H9 (cell line): ENCODE results near the gene COX7B. TPM values are rescaled to one million over a fixed set of nuclear protein-coding genes. Genes with fewer than 3 reads are reported as not detected.

Source experiments
- DNase-seq: peaks from one replicate; pipeline ENCODE4 v3.0.0-alpha.2; 2017
- H2AFZ ChIP-seq: one replicate; pipeline ENCODE4 v1.6.1; 2013; ENCODE audit warnings: mild to moderate bottlenecking, low read length, control low read depth, moderate library complexity
- H2AK5ac ChIP-seq: 2 replicates; pipeline ENCODE4 v1.6.1; 2013; ENCODE audit warnings: low read length, control low read depth, mixed read lengths; ENCODE audit not compliant: insufficient read length
- H2BK120ac ChIP-seq: one replicate; pipeline ENCODE4 v1.6.1; 2013; ENCODE audit warnings: low read depth, mild to moderate bottlenecking, low read length, control low read depth, inconsistent platforms; ENCODE audit not compliant: poor library complexity, severe bottlenecking
- H2BK12ac ChIP-seq: 2 replicates; pipeline ENCODE4 v1.6.1; 2013; ENCODE audit warnings: low read length, control low read depth, mixed read lengths, low read depth; ENCODE audit not compliant: insufficient read length
- H2BK15ac ChIP-seq: 2 replicates; pipeline ENCODE4 v1.6.1; 2013; ENCODE audit warnings: low read depth, low read length, control low read depth
- H2BK20ac ChIP-seq: one replicate; pipeline ENCODE4 v1.6.1; 2013; ENCODE audit warnings: low read depth, mild to moderate bottlenecking, low read length, control low read depth, inconsistent platforms; ENCODE audit not compliant: poor library complexity, severe bottlenecking
- H2BK5ac ChIP-seq: 2 replicates; pipeline ENCODE4 v1.6.1; 2013; ENCODE audit warnings: low read length, control low read depth, mixed read lengths; ENCODE audit not compliant: insufficient read length
- H3K14ac ChIP-seq: 2 replicates; pipeline ENCODE4 v1.6.1; 2013; ENCODE audit warnings: low read length, control low read depth; ENCODE audit not compliant: insufficient read depth
- H3K18ac ChIP-seq: 2 replicates; pipeline ENCODE4 v1.6.1; 2013; ENCODE audit warnings: low read depth, mild to moderate bottlenecking, mixed read lengths, low read length, control low read depth; ENCODE audit not compliant: insufficient read length
- H3K23ac ChIP-seq: 2 replicates; pipeline ENCODE4 v1.6.1; 2013; ENCODE audit warnings: low read length, control low read depth, mixed read lengths, low read depth; ENCODE audit not compliant: insufficient read length
- H3K23me2 ChIP-seq: 2 replicates; pipeline ENCODE4 v1.6.1; 2013; ENCODE audit warnings: low read depth, mild to moderate bottlenecking, mixed read lengths, low read length, control low read depth; ENCODE audit not compliant: insufficient read length, poor library complexity, severe bottlenecking
- H3K27ac ChIP-seq: 2 replicates; pipeline ENCODE4 v1.5.1; 2013; ENCODE audit warnings: low read length, control low read depth, mixed read lengths, low read depth; ENCODE audit not compliant: insufficient read length
- H3K27me3 ChIP-seq: 2 replicates; pipeline ENCODE4 v1.6.1; 2013; ENCODE audit warnings: low read length, control low read depth, inconsistent platforms; ENCODE audit not compliant: insufficient read depth
- H3K4ac ChIP-seq: 2 replicates; pipeline ENCODE4 v1.6.1; 2013; ENCODE audit warnings: low read depth, mild to moderate bottlenecking, control low read depth, inconsistent platforms, low read length, moderate library complexity
- H3K4me1 ChIP-seq: 2 replicates; pipeline ENCODE4 v1.6.1; 2013; ENCODE audit warnings: low read length, control low read depth, inconsistent platforms; ENCODE audit not compliant: insufficient read depth
- H3K4me2 ChIP-seq: 2 replicates; pipeline ENCODE4 v1.6.1; 2013; ENCODE audit warnings: low read length, control low read depth, mixed read lengths; ENCODE audit not compliant: insufficient read length, insufficient read depth
- H3K56ac ChIP-seq: 2 replicates; pipeline ENCODE4 v1.6.1; 2013; ENCODE audit warnings: low read depth, mild to moderate bottlenecking, mixed read lengths, low read length, control low read depth; ENCODE audit not compliant: insufficient read length
- H3K79me1 ChIP-seq: 2 replicates; pipeline ENCODE4 v1.6.1; 2013; ENCODE audit warnings: low read depth, mild to moderate bottlenecking, moderate library complexity, low read length, control low read depth, inconsistent platforms; ENCODE audit not compliant: insufficient read depth, poor library complexity, severe bottlenecking
- H3K79me2 ChIP-seq: 2 replicates; pipeline ENCODE4 v1.6.1; 2013; ENCODE audit warnings: low read length, control low read depth, inconsistent platforms; ENCODE audit not compliant: insufficient read depth
- H3K9ac ChIP-seq: 2 replicates; pipeline ENCODE4 v1.6.1; 2013; ENCODE audit warnings: low read length, control low read depth, mixed read lengths; ENCODE audit not compliant: insufficient read length; ENCODE audit errors: extremely low read depth
- H3K9me3 ChIP-seq: one replicate; pipeline ENCODE4 v1.6.1; 2013; ENCODE audit warnings: low read depth, low read length, inconsistent platforms; ENCODE audit not compliant: control insufficient read depth
- H3T11ph ChIP-seq: one replicate; pipeline ENCODE4 v1.6.1; 2013; ENCODE audit warnings: mild to moderate bottlenecking, low read length, control low read depth, inconsistent platforms
- H4K20me1 ChIP-seq: one replicate; pipeline ENCODE4 v1.6.1; 2013; ENCODE audit not compliant: control insufficient read depth, insufficient read length, insufficient read depth
- H4K5ac ChIP-seq: 2 replicates; pipeline ENCODE4 v1.6.1; 2013; ENCODE audit warnings: low read depth, mild to moderate bottlenecking, mixed read lengths, low read length, control low read depth; ENCODE audit not compliant: insufficient read length
- H4K8ac ChIP-seq: replicated peaks from 2 replicates; pipeline ENCODE4 v1.6.1; 2013; ENCODE audit warnings: low read length, control low read depth, mixed read lengths, low read depth; ENCODE audit not compliant: insufficient read length
- H4K91ac ChIP-seq: 2 replicates; pipeline ENCODE4 v1.6.1; 2013; ENCODE audit warnings: low read depth, mild to moderate bottlenecking, moderate library complexity, mixed read lengths, low read length, control low read depth; ENCODE audit not compliant: insufficient read length
- H3K27ac Mint-ChIP-seq, 3 experiments: 2 replicates in 2 of 3; 3 replicates in 1 of 3; pipeline ENCODE4 v1.8.0; 2020 to 2021; ENCODE audit warnings: mixed read lengths in 3 of 3, mild to moderate bottlenecking in 1 of 3, moderate library complexity in 1 of 3
- H3K27me3 Mint-ChIP-seq: 2 replicates; pipeline ENCODE4 v1.8.0; 2021; ENCODE audit warnings: low read depth, mild to moderate bottlenecking, moderate library complexity, mixed read lengths
- H3K36me3 Mint-ChIP-seq, 3 experiments: 2 replicates in 2 of 3; 3 replicates in 1 of 3; pipeline ENCODE4 v1.8.0; 2020 to 2021; ENCODE audit warnings: low read depth in 3 of 3, mixed read lengths in 3 of 3; ENCODE audit not compliant: insufficient read depth in 1 of 3
- H3K4me1 Mint-ChIP-seq, 2 experiments: 2 replicates each; pipeline ENCODE4 v1.8.0; 2020; ENCODE audit warnings: mixed read lengths in 2 of 2
- H3K4me3 Mint-ChIP-seq, 2 experiments: 2 replicates in 1 of 2; 3 replicates in 1 of 2; pipeline ENCODE4 v1.8.0; 2020 to 2021; ENCODE audit warnings: mild to moderate bottlenecking in 2 of 2, mixed read lengths in 2 of 2, moderate library complexity in 1 of 2
- H3K9me3 Mint-ChIP-seq, 2 experiments: 2 replicates in 1 of 2; 3 replicates in 1 of 2; pipeline ENCODE4 v1.8.0; 2020; ENCODE audit warnings: mild to moderate bottlenecking in 2 of 2, mixed read lengths in 2 of 2, moderate library complexity in 1 of 2
- WGBS: extraction: QIAGEN DNeasy Blood & Tissue Kit; methylation state at CpG from one replicate; pipeline ENCODE4 v1.1.7; 2013; ENCODE audit warnings: missing lambda C conversion rate, low lambda C conversion rate, mixed read lengths; ENCODE audit not compliant: insufficient read length; ENCODE audit errors: extremely low coverage; 5-methylcytosine and 5-hydroxymethylcytosine counted together
- total RNA-seq: library from RNA; stranded (reverse); gene quantifications from 2 replicates; pipeline ENCODE4 v1.2.1, GENCODE V29; 2021
- TF ChIP-seq, protein P1 (sequence below): fragments of 200-600 bp; sonication (generic); conservative IDR thresholded peaks from 3 replicates; pipeline ENCODE4 v1.8.0; 2021; ENCODE audit warnings: antibody characterized with exemption, mild to moderate bottlenecking

COX7B gene
- total RNA-seq, 1 experiment from 2014 or later = 253 TPM

DNA sequence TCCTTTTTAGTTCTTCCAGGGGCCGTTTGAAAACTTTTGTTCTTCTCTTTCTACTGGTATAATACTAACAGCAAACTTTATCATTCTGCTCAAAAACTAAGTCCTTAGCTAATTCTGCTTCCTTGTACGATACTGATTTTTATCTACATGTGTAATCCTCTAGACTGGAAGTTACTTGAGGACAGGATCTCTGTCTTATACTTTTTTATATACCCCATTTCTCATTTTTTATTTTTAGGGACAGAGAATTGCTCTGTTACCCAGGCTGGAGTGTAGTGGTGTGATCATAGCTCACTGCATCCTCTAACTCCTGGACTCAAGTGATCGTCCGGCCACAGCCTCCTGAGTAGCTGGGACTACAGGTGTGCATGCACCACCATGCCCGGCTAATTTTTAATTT, 2.2 kb downstream of the COX7B start:
- Mint-ChIP-seq H3K9me3 (peaks cover 57 to 69% of the 10 kb centered on the region in 2 experiments), H3K27ac (no peak overlapping the region), H3K36me3 (peaks cover 24 to 41% (median 33%) of the 10 kb centered on the region in 3 experiments; a peak in 6 of 7 replicates), H3K4me1 (peaks cover 4 to 5% of the 10 kb centered on the region in 2 experiments; a peak in 2 of 4 replicates), H3K27me3 (no peaks in the 10 kb centered on the region; the same call in 1 of the 2 replicates), H3K4me3 (peak overlapping the region in 1 of 2 experiments; percentile 65; a peak in 4 of 5 replicates)
- Histone ChIP-seq H4K91ac (no peak overlapping the region), H3K56ac (no peak overlapping the region), H4K20me1 (no peaks in the 10 kb centered on the region), H2BK20ac (no peak overlapping the region), H2AK5ac (no peak overlapping the region), H3T11ph (no peak overlapping the region), H3K4me2 (no peak overlapping the region), H3K79me2 (peaks cover 8% of the 10 kb centered on the region; the same call in 1 of the 2 replicates), H3K4ac (no peak overlapping the region), H3K23ac (no peak overlapping the region), H3K4me1 (no peaks in the 10 kb centered on the region), H3K23me2 (no peaks in the 10 kb centered on the region), H2BK5ac (no peak overlapping the region), H2BK120ac (no peak overlapping the region), H3K27me3 (no peaks in the 10 kb centered on the region), H3K9ac (no peak overlapping the region), H4K5ac (no peak overlapping the region), H4K8ac (no peak overlapping the region), H2BK12ac (no peak overlapping the region), H3K27ac (no peak overlapping the region), H3K9me3 (peaks cover 6% of the 10 kb centered on the region), H3K79me1 (no peaks in the 10 kb centered on the region), H3K18ac (no peak overlapping the region), H2AFZ (no peak overlapping the region), H2BK15ac (no peak overlapping the region), H3K14ac (no peak overlapping the region)
- no peak for DNase-seq
- TF ChIP-seq, protein P1, sequence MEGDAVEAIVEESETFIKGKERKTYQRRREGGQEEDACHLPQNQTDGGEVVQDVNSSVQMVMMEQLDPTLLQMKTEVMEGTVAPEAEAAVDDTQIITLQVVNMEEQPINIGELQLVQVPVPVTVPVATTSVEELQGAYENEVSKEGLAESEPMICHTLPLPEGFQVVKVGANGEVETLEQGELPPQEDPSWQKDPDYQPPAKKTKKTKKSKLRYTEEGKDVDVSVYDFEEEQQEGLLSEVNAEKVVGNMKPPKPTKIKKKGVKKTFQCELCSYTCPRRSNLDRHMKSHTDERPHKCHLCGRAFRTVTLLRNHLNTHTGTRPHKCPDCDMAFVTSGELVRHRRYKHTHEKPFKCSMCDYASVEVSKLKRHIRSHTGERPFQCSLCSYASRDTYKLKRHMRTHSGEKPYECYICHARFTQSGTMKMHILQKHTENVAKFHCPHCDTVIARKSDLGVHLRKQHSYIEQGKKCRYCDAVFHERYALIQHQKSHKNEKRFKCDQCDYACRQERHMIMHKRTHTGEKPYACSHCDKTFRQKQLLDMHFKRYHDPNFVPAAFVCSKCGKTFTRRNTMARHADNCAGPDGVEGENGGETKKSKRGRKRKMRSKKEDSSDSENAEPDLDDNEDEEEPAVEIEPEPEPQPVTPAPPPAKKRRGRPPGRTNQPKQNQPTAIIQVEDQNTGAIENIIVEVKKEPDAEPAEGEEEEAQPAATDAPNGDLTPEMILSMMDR = no peak
- no CpG with 5 or more reads among the region's 5 CpGs for WGBS
